HG02943 (cell line): ENCODE measurements around the gene PPM1L.

Experiments used
- ATAC-seq: cut with Tn5 transposase; IDR thresholded peaks from one replicate; pipeline ENCODE4 v1.9.1; 2021; ENCODE audit warnings: mild to moderate bottlenecking, low read depth, moderate library complexity; ENCODE audit not compliant: unreplicated experiment

Gene PPM1L

GRCh38 chr3:161070980-161071663 is 315.1 kb downstream of the PPM1L start:
- ATAC-seq, result no peak

- no peak for ATAC-seq
Measured at GRCh38 chr3:161072211-161072621, 316.2 kb downstream of the PPM1L start.

- ATAC-seq, result no peak
Measured at GRCh38 chr3:161072751-161073150, 316.7 kb downstream of the PPM1L start.

DNA sequence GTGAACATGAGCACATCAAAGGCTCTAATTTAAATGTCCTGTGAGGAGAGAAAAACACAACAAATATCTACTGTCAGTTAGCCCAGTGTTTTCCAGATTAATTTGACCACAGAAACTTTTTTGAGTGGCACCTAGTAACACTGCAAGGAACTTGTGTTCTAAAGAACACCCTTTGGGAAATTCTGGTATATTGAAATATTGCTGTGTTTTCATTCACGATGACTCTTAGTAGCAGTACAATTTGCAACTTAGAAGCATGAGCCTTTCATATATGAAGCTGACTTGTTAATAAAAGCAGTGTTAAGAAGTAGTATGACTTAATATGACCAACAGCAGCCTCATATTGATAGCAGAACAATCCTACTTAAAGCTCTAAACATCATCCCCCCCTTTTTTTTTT is 317.1 kb downstream of the PPM1L start:
- no peak for ATAC-seq

- no peak for ATAC-seq
Measured at GRCh38 chr3:161081633-161082032, 325.6 kb downstream of the PPM1L start.

DNA sequence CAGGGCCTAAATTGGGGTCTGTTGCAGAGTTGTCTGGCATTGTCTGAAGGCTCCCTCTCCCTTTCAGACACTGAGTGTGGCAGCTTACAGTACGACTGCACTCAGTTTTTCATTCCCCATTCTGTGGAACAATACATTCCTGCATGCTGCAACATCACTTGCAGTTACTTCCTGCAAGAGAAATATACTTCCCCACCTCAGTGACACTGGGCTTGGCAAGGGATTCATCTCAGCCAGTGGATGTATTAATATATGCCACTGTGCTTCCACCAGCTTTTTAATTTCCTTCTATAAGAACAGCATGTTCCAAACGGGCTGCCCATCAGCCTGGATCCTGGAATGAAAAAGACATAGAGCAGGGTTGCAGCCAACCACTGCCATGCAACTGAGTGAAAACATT is 326.0 kb downstream of the PPM1L start:
- ATAC-seq, result no peak

DNA sequence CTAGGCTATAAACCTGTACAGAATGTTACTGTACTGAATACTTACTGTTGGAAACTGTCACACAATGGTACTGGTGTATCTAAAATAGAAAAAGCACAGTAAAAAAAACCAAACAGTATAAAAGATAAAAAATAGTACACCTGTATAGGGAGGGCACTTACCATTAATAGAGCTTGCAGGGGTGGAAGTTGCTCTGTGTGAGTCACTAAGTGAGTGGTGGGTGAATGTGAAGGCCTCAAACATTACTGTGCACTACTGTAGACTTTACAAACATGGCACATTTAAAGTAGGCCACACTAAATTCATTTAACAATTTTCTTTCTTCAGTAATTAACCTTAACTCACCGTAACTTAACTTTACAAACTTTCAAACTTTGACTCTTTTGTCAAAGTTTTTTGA is 327.1 kb downstream of the PPM1L start:
- no peak for ATAC-seq

GRCh38 chr3:161084277-161084676 is 328.2 kb downstream of the PPM1L start:
- no peak for ATAC-seq

- ATAC-seq, result no peak
Measured at GRCh38 chr3:161093895-161094294, 337.9 kb downstream of the PPM1L start.

DNA sequence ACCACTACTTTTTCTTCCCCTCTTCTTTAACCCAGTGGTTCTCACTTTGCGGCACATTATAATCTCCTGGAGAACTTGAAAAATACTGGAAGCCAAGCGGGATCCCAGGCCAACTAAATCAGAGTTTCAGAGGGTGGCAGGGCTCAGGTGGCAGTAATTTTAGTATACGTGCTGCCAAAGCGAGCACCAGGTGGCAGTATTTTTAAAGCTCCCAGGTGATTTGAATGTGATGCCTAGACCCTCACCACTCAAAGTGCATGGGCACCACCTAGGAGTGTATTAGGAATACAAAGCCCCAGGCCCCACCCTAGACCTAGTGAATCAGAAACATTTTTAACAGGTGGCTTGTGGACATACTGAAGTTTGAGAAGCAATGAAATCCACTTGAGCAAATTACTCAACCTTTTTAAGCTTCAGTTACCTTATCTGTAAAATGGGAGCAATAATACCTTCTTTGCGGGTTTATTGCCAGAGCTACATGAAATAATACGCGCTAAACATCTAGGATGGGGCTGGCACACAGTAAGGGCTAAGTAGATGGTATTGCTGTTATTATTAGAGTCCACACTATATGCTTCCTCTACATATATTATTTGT is 340.8 kb downstream of the PPM1L start:
- ATAC-seq, result no peak

GRCh38 chr3:161100994-161101393 is 345.0 kb downstream of the PPM1L start:
- ATAC-seq, result no peak

GRCh38 chr3:161101609-161102008 is 345.6 kb downstream of the PPM1L start:
- ATAC-seq, result no peak

DNA sequence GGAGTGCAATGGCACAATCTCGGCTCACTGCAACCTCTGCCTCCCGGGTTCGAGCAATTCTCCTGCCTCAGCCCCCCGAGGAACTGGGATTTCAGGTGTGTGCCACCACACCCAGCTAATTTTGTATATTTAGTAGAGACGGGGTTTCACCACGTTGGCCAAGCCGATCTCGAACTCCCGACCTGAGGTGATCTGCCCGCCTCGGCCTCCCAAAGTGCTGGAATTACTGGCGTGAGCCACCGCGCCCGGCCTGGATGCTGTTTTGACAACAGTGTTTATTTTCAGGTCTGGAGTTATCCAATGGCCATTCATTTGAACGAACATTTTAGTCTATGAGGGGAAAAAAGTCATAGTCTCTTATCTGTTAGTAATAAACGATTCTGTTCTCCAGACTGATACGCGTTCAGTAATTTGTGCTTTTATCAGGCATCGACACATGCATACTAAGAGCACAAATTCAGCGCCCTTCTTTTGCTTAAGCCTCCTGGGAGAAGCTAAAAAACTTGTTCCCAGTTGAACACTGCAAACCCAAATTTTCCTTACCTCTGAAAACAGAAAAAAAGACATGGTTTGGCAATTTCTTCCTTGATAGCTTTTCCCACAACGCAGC is 347.9 kb downstream of the PPM1L start:
- no peak for ATAC-seq

DNA sequence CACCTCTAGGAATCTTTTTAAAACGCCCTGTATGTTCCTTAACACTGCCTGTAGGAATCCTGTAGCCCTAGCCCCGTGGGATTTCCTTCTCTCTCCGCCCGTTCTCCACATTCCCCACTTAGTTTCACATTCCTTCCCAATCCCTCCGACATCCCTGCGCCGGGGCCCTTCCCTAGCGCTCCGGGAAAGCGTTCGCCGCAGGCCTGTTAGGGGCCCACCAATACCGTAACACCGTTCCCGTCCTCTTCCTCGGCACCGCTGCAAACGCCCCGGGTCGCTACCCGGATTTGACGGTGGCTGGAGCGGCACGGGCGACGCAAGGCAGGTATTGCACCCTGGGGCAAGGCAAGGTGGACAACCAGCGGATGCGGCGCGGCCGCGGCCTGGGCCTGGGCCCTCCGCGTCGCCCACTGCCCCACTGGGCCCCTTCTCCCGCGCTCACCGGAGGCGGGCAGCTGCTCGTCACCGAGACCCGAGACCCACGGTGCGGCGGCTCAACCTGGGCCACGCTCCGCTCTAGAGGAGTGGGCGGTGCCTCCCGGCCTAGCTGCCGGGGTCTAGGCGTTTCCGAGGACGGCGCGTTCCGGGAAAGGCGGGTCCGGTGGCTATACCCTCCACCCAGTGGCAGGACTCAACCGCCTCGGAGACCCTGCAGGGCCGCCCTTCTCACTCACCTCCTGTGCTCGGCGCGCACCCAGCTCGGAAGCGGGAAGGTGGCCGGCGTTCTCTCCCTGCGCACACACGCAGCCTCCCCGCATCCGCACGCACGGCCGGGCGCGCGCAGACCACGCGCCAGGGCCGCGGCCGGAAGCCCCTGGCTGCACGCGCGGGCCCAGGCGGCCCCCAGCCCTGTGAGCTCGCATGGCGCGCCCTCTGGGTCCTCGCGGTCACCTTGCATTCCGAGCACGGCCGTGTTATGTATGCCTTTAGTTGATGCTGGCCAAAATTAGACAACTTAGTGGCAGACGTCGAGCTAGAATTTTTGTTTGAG is 348.8 kb downstream of the PPM1L start, which contains the start of gene B3GALNT1:
Gene B3GALNT1 (minus strand): TSS at position 789 of the 991 bp plus-strand sequence. CDS start 18,595 bp downstream, outside the sequence.
- ATAC-seq, result peak; percentile 83

DNA sequence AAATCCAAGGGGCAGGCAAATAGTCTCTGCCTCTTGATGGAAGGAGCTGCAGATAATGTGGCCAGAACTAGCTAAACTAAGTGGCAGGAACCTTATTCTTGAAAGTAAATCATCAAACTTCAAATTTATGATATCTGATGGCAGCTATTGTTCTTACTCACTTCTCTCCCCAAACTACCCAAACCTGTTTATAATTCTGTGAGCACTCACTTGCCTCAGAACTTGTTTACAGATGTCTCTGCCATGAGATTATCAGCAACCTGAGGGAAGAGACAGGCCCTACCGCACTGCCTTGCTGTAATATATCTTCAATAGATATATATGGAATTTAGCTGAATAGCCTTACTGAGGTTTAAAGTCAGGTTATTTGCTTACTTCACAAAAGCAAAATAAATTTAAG is 351.3 kb downstream of the PPM1L start:
- no peak for ATAC-seq

DNA sequence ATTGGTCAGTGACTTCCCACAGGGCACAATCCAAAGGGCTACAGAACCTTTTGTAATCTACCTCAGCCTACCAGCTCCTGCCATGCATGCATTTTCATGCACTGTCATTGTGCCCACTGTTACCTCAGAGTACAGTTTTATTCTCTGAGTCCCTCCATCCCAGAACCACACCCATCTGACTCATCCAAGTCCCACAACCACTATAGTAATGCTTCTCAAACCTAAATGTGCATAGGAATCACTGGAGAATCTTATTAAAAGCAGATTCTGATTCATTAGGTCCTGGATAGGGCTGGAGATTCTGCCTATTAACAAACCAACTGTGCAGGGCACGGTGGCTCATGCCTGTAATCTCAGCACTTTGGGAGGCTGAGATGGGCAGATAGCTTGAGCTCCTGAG is 352.8 kb downstream of the PPM1L start:
- no peak for ATAC-seq

DNA sequence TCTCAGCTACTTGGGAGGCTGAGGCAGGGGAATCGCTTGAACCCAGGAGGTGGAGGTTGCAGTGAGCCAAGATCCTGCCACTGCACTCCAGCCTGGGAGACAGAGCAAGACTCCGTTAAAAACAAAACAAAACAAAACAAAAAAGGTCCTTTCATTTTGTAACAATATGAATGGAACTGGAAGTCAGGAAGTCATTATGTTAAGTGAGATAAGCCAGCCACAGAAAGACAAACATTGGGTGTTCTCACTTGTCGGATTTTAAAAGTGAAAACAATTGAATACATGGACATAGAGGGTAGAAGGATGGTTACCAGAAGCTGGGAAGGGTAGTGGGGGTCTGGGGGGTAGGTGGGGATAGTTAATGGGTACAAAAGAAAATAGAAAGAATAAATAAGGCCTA is 361.6 kb downstream of the PPM1L start:
- ATAC-seq, result no peak

GRCh38 chr3:161126495-161126894 is 370.5 kb downstream of the PPM1L start:
- no peak for ATAC-seq
